ENCODE results near the gene RBMS3.

DNA sequence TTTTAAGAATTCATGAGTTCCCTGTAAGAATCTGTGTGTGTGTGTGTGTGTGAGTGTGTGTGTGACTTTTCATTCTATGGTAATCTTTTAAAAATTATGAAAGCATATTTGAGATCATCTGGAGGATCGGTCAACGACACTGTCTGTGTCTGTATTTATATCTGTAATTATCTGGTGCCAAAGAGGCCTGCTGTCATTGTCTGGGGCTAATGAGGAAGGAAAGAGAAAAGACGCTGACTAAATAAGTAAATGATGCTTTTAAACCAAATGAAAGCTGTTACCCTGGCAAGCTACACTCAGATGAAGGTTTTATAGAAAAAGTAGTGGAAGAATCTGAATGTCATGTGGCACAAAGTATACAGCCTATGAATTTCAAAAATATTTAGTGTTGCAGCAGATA, 439.8 kb downstream of the RBMS3 start:
- no peak for TF ChIP-seq POLR2AphosphoS5 (IDR thresholded peaks at IDR 0.05)
- TF ChIP-seq, protein P1, sequence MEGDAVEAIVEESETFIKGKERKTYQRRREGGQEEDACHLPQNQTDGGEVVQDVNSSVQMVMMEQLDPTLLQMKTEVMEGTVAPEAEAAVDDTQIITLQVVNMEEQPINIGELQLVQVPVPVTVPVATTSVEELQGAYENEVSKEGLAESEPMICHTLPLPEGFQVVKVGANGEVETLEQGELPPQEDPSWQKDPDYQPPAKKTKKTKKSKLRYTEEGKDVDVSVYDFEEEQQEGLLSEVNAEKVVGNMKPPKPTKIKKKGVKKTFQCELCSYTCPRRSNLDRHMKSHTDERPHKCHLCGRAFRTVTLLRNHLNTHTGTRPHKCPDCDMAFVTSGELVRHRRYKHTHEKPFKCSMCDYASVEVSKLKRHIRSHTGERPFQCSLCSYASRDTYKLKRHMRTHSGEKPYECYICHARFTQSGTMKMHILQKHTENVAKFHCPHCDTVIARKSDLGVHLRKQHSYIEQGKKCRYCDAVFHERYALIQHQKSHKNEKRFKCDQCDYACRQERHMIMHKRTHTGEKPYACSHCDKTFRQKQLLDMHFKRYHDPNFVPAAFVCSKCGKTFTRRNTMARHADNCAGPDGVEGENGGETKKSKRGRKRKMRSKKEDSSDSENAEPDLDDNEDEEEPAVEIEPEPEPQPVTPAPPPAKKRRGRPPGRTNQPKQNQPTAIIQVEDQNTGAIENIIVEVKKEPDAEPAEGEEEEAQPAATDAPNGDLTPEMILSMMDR (IDR thresholded peaks at IDR 0.05), result no peak

Data from upper lobe of left lung (tissue), 4 donors.